Endodermal cell (in vitro differentiated cells): ENCODE results near the gene MIF. TPM values are rescaled to one million over a fixed set of nuclear protein-coding genes. Genes with fewer than 3 reads are reported as not detected.

Source experiments
- DNase-seq: peaks from one replicate; pipeline ENCODE4 v3.0.0-alpha.2; 2017
- H3K27ac ChIP-seq: 2 replicates; pipeline ENCODE4 v1.5.1; 2013; ENCODE audit warnings: mild to moderate bottlenecking, low read depth, low read length, moderate library complexity
- H3K27me3 ChIP-seq: 2 replicates; pipeline ENCODE4 v1.6.1; 2013; ENCODE audit warnings: mild to moderate bottlenecking, low read length, moderate library complexity; ENCODE audit not compliant: insufficient read depth, control insufficient read depth, poor library complexity, severe bottlenecking
- H3K36me3 ChIP-seq: 2 replicates; pipeline ENCODE4 v1.7.0; 2013; ENCODE audit warnings: mild to moderate bottlenecking, low read length, moderate library complexity; ENCODE audit not compliant: control insufficient read depth, insufficient read depth
- H3K4me1 ChIP-seq: one replicate; pipeline ENCODE4 v1.7.0; 2013; ENCODE audit warnings: low read length; ENCODE audit not compliant: control insufficient read depth, insufficient read depth
- H3K4me3 ChIP-seq: 2 replicates; pipeline ENCODE4 v1.5.1; 2013; ENCODE audit warnings: mild to moderate bottlenecking, low read length, moderate library complexity
- H3K9ac ChIP-seq: 2 replicates; pipeline ENCODE4 v1.6.1; 2013; ENCODE audit warnings: mild to moderate bottlenecking, low read length, moderate library complexity; ENCODE audit not compliant: poor library complexity, severe bottlenecking; ENCODE audit errors: extremely low read depth
- H3K9me3 ChIP-seq: 2 replicates; pipeline ENCODE4 v1.6.1; 2013; ENCODE audit warnings: mild to moderate bottlenecking, low read length, moderate library complexity; ENCODE audit not compliant: control insufficient read depth
- H3K27ac Mint-ChIP-seq: 2 replicates; pipeline ENCODE4 v1.8.0; 2020; ENCODE audit warnings: mixed read lengths
- H3K27me3 Mint-ChIP-seq: 2 replicates; pipeline ENCODE4 v1.8.0; 2021; ENCODE audit warnings: mild to moderate bottlenecking, mixed read lengths; ENCODE audit not compliant: insufficient read depth
- H3K36me3 Mint-ChIP-seq: 2 replicates; pipeline ENCODE4 v1.8.0; 2020; ENCODE audit warnings: low read depth, mixed read lengths
- H3K4me1 Mint-ChIP-seq: 2 replicates; pipeline ENCODE4 v1.8.0; 2020; ENCODE audit warnings: mixed read lengths
- H3K4me3 Mint-ChIP-seq: 2 replicates; pipeline ENCODE4 v1.8.0; 2020; ENCODE audit warnings: mild to moderate bottlenecking, moderate library complexity, mixed read lengths
- H3K9me3 Mint-ChIP-seq: 2 replicates; pipeline ENCODE4 v1.8.0; 2020; ENCODE audit warnings: mild to moderate bottlenecking, mixed read lengths
- WGBS, 2 experiments: methylation state at CpG; one replicate each; pipeline versions ENCODE4 v1.1.5 to v1.1.7; 2013; ENCODE audit warnings: missing lambda C conversion rate in 2 of 2, mixed read lengths in 1 of 2; ENCODE audit not compliant: insufficient coverage in 1 of 2, insufficient read length in 1 of 2; 5-methylcytosine and 5-hydroxymethylcytosine counted together
- total RNA-seq, 2 donors: library from RNA; stranded (reverse); fragmentation: NEBNext Ultra II Directional in 1 of 2; extraction: Animal tissue kit (Norgen Biotek cat#: 25700) in 1 of 2; gene quantifications; 2 replicates in 1 of 2; 3 replicates in 1 of 2; pipeline ENCODE4 v1.2.1, GENCODE V29; 2021
- TF ChIP-seq, protein P1 (sequence below): fragments of 200-600 bp; sonication (generic); conservative IDR thresholded peaks from 2 replicates; pipeline ENCODE4 v1.5.0; 2021; ENCODE audit warnings: antibody characterized with exemption, mild to moderate bottlenecking

The MIF gene
- total RNA-seq, 2 donors from 2014 or later: 722 to 753 TPM

DNA sequence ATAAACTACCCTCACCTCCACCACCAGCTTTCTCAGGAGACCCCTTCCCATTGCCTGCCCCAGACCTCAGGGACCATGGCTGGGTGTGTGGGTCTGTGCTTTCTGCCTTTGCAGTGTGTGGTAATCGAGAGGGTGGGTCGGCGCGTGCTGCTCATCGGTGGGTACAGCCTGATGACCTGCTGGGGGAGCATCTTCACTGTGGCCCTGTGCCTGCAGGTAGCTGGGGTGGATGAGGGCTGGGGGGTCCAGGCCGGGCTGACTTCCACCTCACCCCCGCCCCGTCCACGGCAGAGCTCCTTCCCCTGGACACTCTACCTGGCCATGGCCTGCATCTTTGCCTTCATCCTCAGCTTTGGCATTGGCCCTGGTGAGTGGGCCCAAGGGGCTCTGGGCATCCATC lies 10.5 kb upstream of the MIF start:
- H3K36me3 ChIP-seq: no peaks in the 10 kb centered on the region
- H3K4me1 Mint-ChIP-seq: no peaks in the 10 kb centered on the region
- H3K4me3 Mint-ChIP-seq: no peak overlapping the region
- WGBS, 2 experiments: 95 to 100% methylated on average over 1 to 9 of the region's 9 CpGs
- no peaks in the 10 kb centered on the region for H3K27me3 Mint-ChIP-seq
- no peak overlapping the region for H3K9ac ChIP-seq
- no peak overlapping the region for H3K4me3 ChIP-seq
- TF ChIP-seq, protein P1, sequence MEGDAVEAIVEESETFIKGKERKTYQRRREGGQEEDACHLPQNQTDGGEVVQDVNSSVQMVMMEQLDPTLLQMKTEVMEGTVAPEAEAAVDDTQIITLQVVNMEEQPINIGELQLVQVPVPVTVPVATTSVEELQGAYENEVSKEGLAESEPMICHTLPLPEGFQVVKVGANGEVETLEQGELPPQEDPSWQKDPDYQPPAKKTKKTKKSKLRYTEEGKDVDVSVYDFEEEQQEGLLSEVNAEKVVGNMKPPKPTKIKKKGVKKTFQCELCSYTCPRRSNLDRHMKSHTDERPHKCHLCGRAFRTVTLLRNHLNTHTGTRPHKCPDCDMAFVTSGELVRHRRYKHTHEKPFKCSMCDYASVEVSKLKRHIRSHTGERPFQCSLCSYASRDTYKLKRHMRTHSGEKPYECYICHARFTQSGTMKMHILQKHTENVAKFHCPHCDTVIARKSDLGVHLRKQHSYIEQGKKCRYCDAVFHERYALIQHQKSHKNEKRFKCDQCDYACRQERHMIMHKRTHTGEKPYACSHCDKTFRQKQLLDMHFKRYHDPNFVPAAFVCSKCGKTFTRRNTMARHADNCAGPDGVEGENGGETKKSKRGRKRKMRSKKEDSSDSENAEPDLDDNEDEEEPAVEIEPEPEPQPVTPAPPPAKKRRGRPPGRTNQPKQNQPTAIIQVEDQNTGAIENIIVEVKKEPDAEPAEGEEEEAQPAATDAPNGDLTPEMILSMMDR: no peak
- no peaks in the 10 kb centered on the region for H3K9me3 Mint-ChIP-seq
- no peaks in the 10 kb centered on the region for H3K4me1 ChIP-seq
- H3K27me3 ChIP-seq: no peaks in the 10 kb centered on the region
- no peak overlapping the region for H3K27ac ChIP-seq
- no peaks in the 10 kb centered on the region for H3K9me3 ChIP-seq
- no peak overlapping the region for H3K27ac Mint-ChIP-seq
- peaks cover 15% of the 10 kb centered on the region for H3K36me3 Mint-ChIP-seq
- DNase-seq: no peak

DNA sequence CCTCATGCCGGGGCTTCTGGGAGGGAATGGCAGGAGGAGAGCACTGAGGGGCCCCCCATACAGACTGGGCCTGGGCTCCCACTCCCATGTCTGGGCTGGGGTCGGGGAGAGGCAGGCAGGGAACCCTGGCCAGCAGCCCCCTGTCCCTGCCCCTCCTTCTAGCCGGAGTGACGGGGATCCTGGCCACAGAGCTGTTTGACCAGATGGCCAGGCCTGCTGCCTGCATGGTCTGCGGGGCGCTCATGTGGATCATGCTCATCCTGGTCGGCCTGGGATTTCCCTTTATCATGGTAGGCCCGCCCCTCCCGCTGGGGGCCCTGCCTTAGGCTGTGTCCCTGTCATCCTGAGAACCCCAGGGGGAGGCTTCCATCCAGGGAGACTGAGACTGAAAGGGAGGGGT lies 10.0 kb upstream of the MIF start:
- no peaks in the 10 kb centered on the region for H3K4me1 ChIP-seq
- Mint-ChIP-seq H3K27me3 (no peaks in the 10 kb centered on the region), H3K27ac (no peak overlapping the region), H3K4me3 (no peak overlapping the region), H3K36me3 (peaks cover 15% of the 10 kb centered on the region), H3K9me3 (no peaks in the 10 kb centered on the region), H3K4me1 (no peaks in the 10 kb centered on the region)
- no peak overlapping the region for H3K9ac ChIP-seq
- H3K4me3 ChIP-seq: no peak overlapping the region
- no peaks in the 10 kb centered on the region for H3K9me3 ChIP-seq
- no peaks in the 10 kb centered on the region for H3K36me3 ChIP-seq
- no peaks in the 10 kb centered on the region for H3K27me3 ChIP-seq
- TF ChIP-seq, protein P1: no peak
- WGBS, 2 experiments: 80 to 90% methylated on average over 3 to 9 of the region's 9 CpGs
- DNase-seq: no peak
- H3K27ac ChIP-seq: no peak overlapping the region

DNA sequence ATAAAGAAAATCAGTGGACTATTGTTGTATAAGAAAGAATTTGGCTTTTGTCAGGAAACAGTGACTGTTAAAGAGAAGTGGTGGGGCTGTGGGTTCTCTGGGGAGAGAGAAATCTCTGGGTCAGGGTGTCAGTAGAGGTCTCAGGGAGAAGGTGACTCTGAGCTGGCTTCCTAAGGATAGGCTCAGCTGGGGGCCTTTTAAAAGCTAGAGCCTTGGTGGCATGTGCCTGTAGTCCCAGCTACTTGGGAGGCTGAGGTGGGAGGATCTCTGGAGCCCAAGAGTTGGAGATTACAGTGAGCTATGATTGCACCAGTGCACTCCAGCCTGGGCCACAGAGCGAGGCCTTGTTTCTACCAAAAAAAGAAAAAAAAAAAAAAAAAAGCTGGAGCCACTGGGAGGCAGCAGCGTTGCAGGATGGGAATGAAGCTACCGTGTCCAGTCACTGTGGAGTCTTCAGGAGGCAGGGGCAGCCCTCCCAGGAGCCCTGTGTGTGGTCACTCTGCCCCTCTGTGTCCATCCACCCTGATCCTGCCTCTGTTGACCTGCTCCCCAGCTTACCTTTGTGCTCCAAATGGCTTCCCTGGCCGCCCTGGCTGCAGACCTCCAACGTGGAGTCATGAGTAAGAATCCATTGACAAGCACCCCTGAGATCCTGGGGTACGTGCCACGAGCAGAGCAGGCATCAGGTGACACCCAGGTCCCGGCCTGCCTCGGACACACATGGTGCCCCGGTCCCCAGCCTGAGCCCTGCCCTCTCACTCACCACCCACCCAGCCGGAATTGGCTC lies 5.4 kb upstream of the MIF start:
- Histone ChIP-seq H3K4me3 (no peak overlapping the region), H3K27ac (no peak overlapping the region), H3K9me3 (peaks cover 12% of the 10 kb centered on the region), H3K4me1 (no peaks in the 10 kb centered on the region), H3K9ac (no peak overlapping the region), H3K36me3 (no peaks in the 10 kb centered on the region), H3K27me3 (no peaks in the 10 kb centered on the region)
- Mint-ChIP-seq H3K9me3 (peaks cover 20% of the 10 kb centered on the region), H3K4me1 (peaks cover 5% of the 10 kb centered on the region), H3K36me3 (peaks cover 22% of the 10 kb centered on the region), H3K27me3 (peaks cover 15% of the 10 kb centered on the region), H3K4me3 (no peak overlapping the region), H3K27ac (peak overlapping the region; percentile 52)
- TF ChIP-seq, protein P1: peak; percentile 31
- WGBS, 2 experiments: 81 to 89% methylated on average over 7 to 11 of the region's 11 CpGs
- DNase-seq: peak; percentile 59
